SK-N-SH (cell line): Measurements from ENCODE around the gene ATRN. TPM values are rescaled to one million over a fixed set of nuclear protein-coding genes. Genes with fewer than 3 reads are reported as not detected.

ENCODE experiments used
- CTCF ChIA-PET: fragments of 300-600, 350-600 bp; formaldehyde crosslinking; extraction: SDS; loops from one replicate; lab custom pipeline; 2021; lab: Yijun Ruan, JAX
- POLR2A ChIA-PET: fragments of 350-600 bp; sonication (Branson Sonifier 250); formaldehyde crosslinking; extraction: SDS; loops from one replicate; lab custom pipeline; 2020; ENCODE audit warnings: antibody characterized with exemption, inconsistent platforms; lab: Yijun Ruan, JAX
- DNase-seq: peaks from one replicate; pipeline ENCODE4 v3.0.0; 2012
- H2AFZ ChIP-seq: fragments of 200-600 bp; sonication (generic); 2 replicates; pipeline ENCODE4 v1.8.1; 2016; ENCODE audit warnings: antibody characterized with exemption, mild to moderate bottlenecking, low read depth
- H3F3A ChIP-seq: fragments of 200-600 bp; sonication (generic); replicated peaks from 2 replicates; pipeline ENCODE3; 2016; ENCODE audit warnings: antibody characterized with exemption, mild to moderate bottlenecking; ENCODE audit not compliant: insufficient read depth
- H3K27ac ChIP-seq, 2 experiments: fragments of 200-500 bp in 1 of 2; fragments of 200-600 bp in 1 of 2; sonication (Bioruptor generic) in 1 of 2; sonication (generic), shearing (Covaris generic) in 1 of 2; 2 replicates each; pipeline versions ENCODE4 v1.5.1 to v1.6.1; 2014 to 2016; ENCODE audit warnings: low read depth in 2 of 2, inconsistent platforms in 1 of 2, low read length in 1 of 2, mild to moderate bottlenecking in 1 of 2, mixed read lengths in 1 of 2
- H3K27me3 ChIP-seq: fragments of 200-600 bp; sonication (generic), shearing (Covaris generic); 2 replicates; pipeline ENCODE4 v1.6.1; 2016; ENCODE audit warnings: mixed run types; ENCODE audit not compliant: insufficient read depth
- H3K36me3 ChIP-seq, 2 experiments: fragments of 200-500 bp in 1 of 2; fragments of 200-600 bp in 1 of 2; sonication (Bioruptor generic) in 1 of 2; sonication (generic) in 1 of 2; replicated peaks in 1 of 2; 2 replicates each; pipeline versions ENCODE3 to v1.5.1; 2014 to 2016; ENCODE audit warnings: low read length in 1 of 2, mild to moderate bottlenecking in 1 of 2; ENCODE audit not compliant: insufficient read depth in 2 of 2, control insufficient read depth in 1 of 2
- H3K4me1 ChIP-seq, 2 experiments: fragments of 200-500 bp in 1 of 2; fragments of 200-600 bp in 1 of 2; sonication (Bioruptor generic) in 1 of 2; sonication (generic), shearing (Covaris generic) in 1 of 2; 2 replicates each; pipeline versions ENCODE4 v1.5.1 to v1.6.1; 2014 to 2016; ENCODE audit warnings: low read depth in 1 of 2, low read length in 1 of 2, mixed run types in 1 of 2; ENCODE audit not compliant: insufficient read depth in 2 of 2, control insufficient read depth in 1 of 2
- H3K4me2 ChIP-seq: fragments of 200-600 bp; sonication (generic), shearing (Covaris generic); 2 replicates; pipeline ENCODE4 v1.6.1; 2017; ENCODE audit warnings: mixed run types
- H3K4me3 ChIP-seq, 2 experiments: fragments of 200-500 bp in 1 of 2; fragments of 200-600 bp in 1 of 2; sonication (Bioruptor generic) in 1 of 2; sonication (generic), shearing (Covaris generic) in 1 of 2; 2 replicates each; pipeline versions ENCODE4 v1.5.1 to v1.8.1; 2014 to 2016; ENCODE audit warnings: low read depth in 2 of 2, inconsistent platforms in 1 of 2, low read length in 1 of 2, mild to moderate bottlenecking in 1 of 2, mixed read lengths in 1 of 2, moderate library complexity in 1 of 2
- H3K79me2 ChIP-seq: fragments of 200-600 bp; sonication (generic); 2 replicates; pipeline ENCODE4 v1.8.1; 2017; ENCODE audit warnings: mild to moderate bottlenecking; ENCODE audit not compliant: insufficient read depth
- H3K9ac ChIP-seq: fragments of 200-600 bp; sonication (generic); 2 replicates; pipeline ENCODE4 v1.6.1; 2017; ENCODE audit warnings: mixed run types
- H3K9me2 ChIP-seq: fragments of 200-600 bp; sonication (generic); 2 replicates; pipeline ENCODE4 v1.6.1; 2017; ENCODE audit warnings: mixed run types
- H3K9me3 ChIP-seq: fragments of 200-600 bp; sonication (generic); 2 replicates; pipeline ENCODE4 v1.6.1; 2017; ENCODE audit warnings: mixed run types, mild to moderate bottlenecking, moderate library complexity
- H4K20me1 ChIP-seq: fragments of 200-600 bp; sonication (generic); 2 replicates; pipeline ENCODE4 v1.6.1; 2017; ENCODE audit warnings: mild to moderate bottlenecking, mixed run types; ENCODE audit not compliant: insufficient read depth
- EP300 ChIP-seq, 2 experiments: IDR thresholded peaks; 2 replicates each; pipeline versions ENCODE4 v1.4.0 to v1.6.1; 2012; ENCODE audit warnings: borderline replicate concordance in 1 of 2, low read depth in 1 of 2, low read length in 1 of 2
- EZH2phosphoT487 ChIP-seq: fragments of 200-600 bp; sonication (generic); IDR thresholded peaks from 2 replicates; pipeline ENCODE4 v1.6.1; 2017; ENCODE audit warnings: low read depth, mixed run types, mild to moderate bottlenecking, antibody characterized with exemption, moderate library complexity, borderline replicate concordance
- JUND ChIP-seq: IDR thresholded peaks from 2 replicates; pipeline ENCODE4 v1.4.0; 2012
- MEF2A ChIP-seq: IDR thresholded peaks from 2 replicates; pipeline ENCODE4 v1.4.0; 2012; ENCODE audit warnings: low read depth, borderline replicate concordance
- MXI1 ChIP-seq: IDR thresholded peaks from 2 replicates; pipeline ENCODE4 v1.6.1; 2012; ENCODE audit warnings: mild to moderate bottlenecking, low read depth, low read length, improper control_type of control experiment
- PBX3 ChIP-seq: IDR thresholded peaks from 2 replicates; pipeline ENCODE4; 2012
- RAD21 ChIP-seq: IDR thresholded peaks from 2 replicates; pipeline ENCODE4 v1.6.1; 2012; ENCODE audit warnings: mild to moderate bottlenecking, low read length
- RXRA ChIP-seq: IDR thresholded peaks from 2 replicates; pipeline ENCODE4 v1.4.0; 2012; ENCODE audit warnings: low read depth, mild to moderate bottlenecking, borderline replicate concordance
- TEAD4 ChIP-seq: IDR thresholded peaks from 2 replicates; pipeline ENCODE4 v1.4.0; 2012; ENCODE audit warnings: mild to moderate bottlenecking, borderline replicate concordance; ENCODE audit not compliant: insufficient read depth
- USF2 ChIP-seq: fragments of 150-350 bp; IDR thresholded peaks from 2 replicates; pipeline ENCODE4 v1.6.1; 2017; ENCODE audit warnings: antibody characterized with exemption, low read length, low read depth, borderline replicate concordance
- YY1 ChIP-seq: IDR thresholded peaks from 2 replicates; pipeline ENCODE4 v1.4.0; 2012; ENCODE audit warnings: low read depth, mild to moderate bottlenecking
- WGBS: methylation state at CpG from one replicate; pipeline ENCODE4 v1.1.6; 2017; ENCODE audit warnings: low lambda C conversion rate; 5-methylcytosine and 5-hydroxymethylcytosine counted together
- polyA plus RNA-seq, 3 experiments: library from polyadenylated mRNA; depleted of rRNA; stranded (reverse); fragments of >200 nt; gene quantifications; 2 replicates each; pipeline ENCODE4 v1.2.3, GENCODE V29; 2012
- TF ChIP-seq, protein P1 (sequence below): IDR thresholded peaks from 2 replicates; pipeline ENCODE4 v1.4.0; 2012; ENCODE audit warnings: low read depth

Gene ATRN
- polyA plus RNA-seq, 1 of the 3 experiments (the other 2 are of a cell fraction) = 33.8 TPM

GRCh38 chr20:3658716-3659491 is 188.1 kb downstream of the ATRN start:
- Histone ChIP-seq H3K9ac (no peak overlapping the region), H3K4me1 (peaks cover 0 to 13% of the 10 kb centered on the region in 2 experiments; a peak in 1 of 4 replicates), H2AFZ (no peak overlapping the region), H4K20me1 (no peaks in the 10 kb centered on the region), H3K27ac (no peak overlapping the region), H3K9me2 (no peaks in the 10 kb centered on the region), H3K27me3 (peaks cover 41% of the 10 kb centered on the region), H3K36me3 (no peaks in the 10 kb centered on the region), H3F3A (no peaks in the 10 kb centered on the region), H3K9me3 (no peaks in the 10 kb centered on the region), H3K4me2 (no peak overlapping the region), H3K79me2 (no peaks in the 10 kb centered on the region), H3K4me3 (no peak overlapping the region)
- DNase-seq = no peak
- TF ChIP-seq YY1 (no peak), MXI1 (no peak), TEAD4 (no peak), EP300 (IDR thresholded peaks at IDR 0.05; ENCODE audit: borderline replicate concordance in 1 of 2, low read depth in 1 of 2, low read length in 1 of 2) (no peak), EZH2phosphoT487 (no peak), MEF2A (no peak), USF2 (no peak), JUND (no peak)
- TF ChIP-seq, protein P1, sequence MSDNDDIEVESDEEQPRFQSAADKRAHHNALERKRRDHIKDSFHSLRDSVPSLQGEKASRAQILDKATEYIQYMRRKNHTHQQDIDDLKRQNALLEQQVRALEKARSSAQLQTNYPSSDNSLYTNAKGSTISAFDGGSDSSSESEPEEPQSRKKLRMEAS = no peak
- WGBS = 74% methylated on average over 8 of the region's 8 CpGs
- ChIA-PET CTCF (interaction anchor here (0.9 to 1.9 kb wide), 6 partner anchors 9 to 102 kb away, joined by 3 to 11 read pairs (median 4); no protein-coding TSS in a partner anchor), POLR2A (no interaction called here)

- Histone ChIP-seq H3K9me3 (no peaks in the 10 kb centered on the region), H3K9me2 (no peaks in the 10 kb centered on the region), H3F3A (no peaks in the 10 kb centered on the region), H4K20me1 (no peaks in the 10 kb centered on the region), H3K36me3 (no peaks in the 10 kb centered on the region), H3K27me3 (peaks cover 41% of the 10 kb centered on the region), H3K4me1 (peaks cover 0 to 5% of the 10 kb centered on the region in 2 experiments; a peak in 1 of 4 replicates), H3K27ac (no peak overlapping the region), H3K4me3 (no peak overlapping the region), H3K79me2 (no peaks in the 10 kb centered on the region), H2AFZ (no peak overlapping the region), H3K9ac (no peak overlapping the region), H3K4me2 (no peak overlapping the region)
- CTCF ChIA-PET = interaction anchor here (1.2 to 1.9 kb wide), 6 partner anchors 8 to 128 kb away, joined by 3 to 11 read pairs (median 4); no protein-coding TSS in a partner anchor
- POLR2A ChIA-PET = no interaction called here
- peak; percentile 61 for DNase-seq
- TF ChIP-seq YY1 (no peak), RXRA (no peak), PBX3 (no peak), RAD21 (no peak), EZH2phosphoT487 (no peak), USF2 (no peak)
- WGBS = 44% methylated on average over 7 of the region's 12 CpGs
These were observed 188.9 kb downstream of the ATRN start for GRCh38 chr20:3659492-3660261.
